ENCODE measurements around the gene GRIK2. TPM values are rescaled to one million over a fixed set of nuclear protein-coding genes. Genes with fewer than 3 reads are reported as not detected.

GRIK2 gene
- total RNA-seq, 1 experiment from 2014 or later = 0.70 TPM

- Histone ChIP-seq H4K91ac (ENCODE audit: insufficient read length, low read depth, low read length) (no peak overlapping the region), H2BK120ac (ENCODE audit: low read depth, low read length, poor library complexity, severe bottlenecking) (no peak overlapping the region), H3T11ph (ENCODE audit: low read length) (no peak overlapping the region), H3K4me1 (ENCODE audit: insufficient read depth, low read length) (no peaks in the 10 kb centered on the region), H4K20me1 (ENCODE audit: control insufficient read depth, insufficient read depth, insufficient read length) (no peaks in the 10 kb centered on the region), H3K23ac (ENCODE audit: insufficient read length, low read depth, low read length) (no peak overlapping the region), H3K79me2 (ENCODE audit: insufficient read depth, low read length) (no peaks in the 10 kb centered on the region), H2BK15ac (ENCODE audit: low read depth, low read length) (no peak overlapping the region), H3K27me3 (ENCODE audit: insufficient read depth, low read length) (no peaks in the 10 kb centered on the region), H2BK20ac (ENCODE audit: low read depth, low read length, poor library complexity, severe bottlenecking) (no peak overlapping the region), H4K8ac (replicated peaks; ENCODE audit: insufficient read length, low read depth, low read length) (no peak overlapping the region), H3K14ac (ENCODE audit: insufficient read depth, low read length) (no peak overlapping the region), H2AFZ (ENCODE audit: low read length) (no peak overlapping the region), H3K56ac (ENCODE audit: insufficient read length, low read depth, low read length) (no peak overlapping the region), H3K18ac (ENCODE audit: insufficient read length, low read depth, low read length) (no peak overlapping the region), H3K9ac (ENCODE audit: extremely low read depth, insufficient read length, low read length) (no peak overlapping the region), H2BK5ac (ENCODE audit: insufficient read length, low read length) (no peak overlapping the region), H3K23me2 (ENCODE audit: insufficient read length, low read depth, low read length, poor library complexity, severe bottlenecking) (no peaks in the 10 kb centered on the region), H3K27ac (ENCODE audit: insufficient read length, low read depth, low read length) (no peak overlapping the region), H3K4ac (ENCODE audit: low read depth, low read length) (no peak overlapping the region), H2BK12ac (ENCODE audit: insufficient read length, low read depth, low read length) (no peak overlapping the region), H3K4me2 (ENCODE audit: insufficient read depth, insufficient read length, low read length) (no peak overlapping the region), H3K79me1 (ENCODE audit: insufficient read depth, low read depth, low read length, poor library complexity, severe bottlenecking) (no peaks in the 10 kb centered on the region), H4K5ac (ENCODE audit: insufficient read length, low read depth, low read length) (no peak overlapping the region), H2AK5ac (ENCODE audit: insufficient read length, low read length) (no peak overlapping the region), H3K9me3 (ENCODE audit: control insufficient read depth, low read depth, low read length) (no peaks in the 10 kb centered on the region)
- Mint-ChIP-seq H3K27me3 (ENCODE audit: low read depth) (no peaks in the 10 kb centered on the region), H3K9me3 (no peaks in the 10 kb centered on the region), H3K4me1 (no peaks in the 10 kb centered on the region), H3K36me3 (ENCODE audit: insufficient read depth in 1 of 3, low read depth in 3 of 3) (no peaks in the 10 kb centered on the region), H3K27ac (no peak overlapping the region), H3K4me3 (no peak overlapping the region)
- no CpG with 5 or more reads among the region's 1 CpG for WGBS (ENCODE audit: extremely low coverage, insufficient read length, low lambda C conversion rate)
- TF ChIP-seq CTCF (conservative IDR thresholded peaks at IDR 0.05) = no peak
- DNase-seq = no peak
Measured at GRCh38 chr6:101921829-101922450, 528.4 kb downstream of the GRIK2 start.

Data from H9 (cell line).